Measurements from ENCODE around the gene MEAF6. TPM values are rescaled to one million over a fixed set of nuclear protein-coding genes. Genes with fewer than 3 reads are reported as not detected.

The MEAF6 gene
- total and polyA plus RNA-seq, 2 of the 4 experiments (the other 2 are of a cell fraction), result 36.2 to 40.7 TPM

GRCh38 chr1:37458551-37458950, 56.0 kb downstream of the MEAF6 start:
- CTCF ChIA-PET, result no interaction called here
- Histone ChIP-seq H4K8ac (ENCODE audit: low read depth in 2 of 2, low read length in 2 of 2) (no peak overlapping the region), H2BK15ac (ENCODE audit: low read depth, low read length) (no peak overlapping the region), H3K4me3 (ENCODE audit: insufficient read depth, low read depth, low read length) (no peak overlapping the region), H3K4me2 (ENCODE audit: low read depth, low read length) (no peak overlapping the region), H2AK9ac (replicated peaks; ENCODE audit: low read depth, low read length, poor library complexity) (no peak overlapping the region), H3K27ac (ENCODE audit: insufficient read depth, low read length) (no peak overlapping the region), H4K5ac (ENCODE audit: low read depth, low read length) (no peak overlapping the region), H3K23ac (ENCODE audit: low read depth, low read length) (no peak overlapping the region), H3K18ac (ENCODE audit: low read depth, low read length) (no peak overlapping the region), H3K56ac (ENCODE audit: extremely low read depth, insufficient read depth, low read length) (no peak overlapping the region), H3K4me1 (ENCODE audit: control insufficient read depth, insufficient read depth, low read length) (peaks cover 4% of the 10 kb centered on the region), H4K20me1 (ENCODE audit: insufficient read depth, low read length) (no peaks in the 10 kb centered on the region), H2AFZ (replicated peaks; ENCODE audit: low read length, poor library complexity) (no peak overlapping the region), H3K14ac (replicated peaks; ENCODE audit: low read depth, low read length) (no peak overlapping the region), H2BK5ac (ENCODE audit: low read depth, low read length, poor library complexity, severe bottlenecking) (no peak overlapping the region), H4K91ac (ENCODE audit: insufficient read depth, low read depth, low read length) (no peak overlapping the region), H3K4ac (ENCODE audit: low read depth, low read length) (no peak overlapping the region), H2AK5ac (ENCODE audit: low read depth, low read length) (no peak overlapping the region), H3K9ac (ENCODE audit: low read depth, low read length) (no peak overlapping the region), H2BK120ac (ENCODE audit: low read depth, low read length) (no peak overlapping the region), H3K79me1 (ENCODE audit: low read depth in 1 of 2, low read length in 2 of 2) (peaks cover 0 to 3% of the 10 kb centered on the region in 2 experiments; a peak in 1 of 4 replicates), H2BK20ac (ENCODE audit: low read depth, low read length) (no peak overlapping the region), H3K9me3 (ENCODE audit: control insufficient read depth, insufficient read depth, low read length) (no peaks in the 10 kb centered on the region), H3K27me3 (ENCODE audit: control insufficient read depth, insufficient read depth, low read length) (no peaks in the 10 kb centered on the region), H3K36me3 (ENCODE audit: control insufficient read depth, insufficient read depth, low read length) (no peaks in the 10 kb centered on the region), H3K9me1 (ENCODE audit: insufficient read depth, low read length) (no peaks in the 10 kb centered on the region)
- intact Hi-C loops (cut with micrococcal nuclease) (loop anchor here (10.0 kb wide), 1 partner anchor 116 kb away; no protein-coding TSS in a partner anchor), in situ Hi-C loops (cut with MboI; ENCODE audit: low sequenced_read_pairs) (loop anchor here (10.0 kb wide), 1 partner anchor 226 kb away; no protein-coding TSS in a partner anchor), dilution Hi-C loops (cut with HindIII; ENCODE audit: low sequenced_read_pairs, unreplicated experiment) (no loop called here)
- WGBS, 2 experiments (ENCODE audit: extremely low coverage in 2 of 2, insufficient read length in 1 of 2), result no CpG with 5 or more reads among the region's 3 CpGs
- BruUV-seq (replicated peaks), result no TSS peak
- TF ChIP-seq NFE2L2 (IDR thresholded peaks at IDR 0.05; ENCODE audit: low read depth, low read length), result no peak
- no peak for TF ChIP-seq RAD21 (IDR thresholded peaks at IDR 0.05; ENCODE audit: low read length)
- TF ChIP-seq MXI1 (IDR thresholded peaks at IDR 0.05; ENCODE audit: borderline replicate concordance, low read depth, low read length), result no peak
- TF ChIP-seq, protein P1, sequence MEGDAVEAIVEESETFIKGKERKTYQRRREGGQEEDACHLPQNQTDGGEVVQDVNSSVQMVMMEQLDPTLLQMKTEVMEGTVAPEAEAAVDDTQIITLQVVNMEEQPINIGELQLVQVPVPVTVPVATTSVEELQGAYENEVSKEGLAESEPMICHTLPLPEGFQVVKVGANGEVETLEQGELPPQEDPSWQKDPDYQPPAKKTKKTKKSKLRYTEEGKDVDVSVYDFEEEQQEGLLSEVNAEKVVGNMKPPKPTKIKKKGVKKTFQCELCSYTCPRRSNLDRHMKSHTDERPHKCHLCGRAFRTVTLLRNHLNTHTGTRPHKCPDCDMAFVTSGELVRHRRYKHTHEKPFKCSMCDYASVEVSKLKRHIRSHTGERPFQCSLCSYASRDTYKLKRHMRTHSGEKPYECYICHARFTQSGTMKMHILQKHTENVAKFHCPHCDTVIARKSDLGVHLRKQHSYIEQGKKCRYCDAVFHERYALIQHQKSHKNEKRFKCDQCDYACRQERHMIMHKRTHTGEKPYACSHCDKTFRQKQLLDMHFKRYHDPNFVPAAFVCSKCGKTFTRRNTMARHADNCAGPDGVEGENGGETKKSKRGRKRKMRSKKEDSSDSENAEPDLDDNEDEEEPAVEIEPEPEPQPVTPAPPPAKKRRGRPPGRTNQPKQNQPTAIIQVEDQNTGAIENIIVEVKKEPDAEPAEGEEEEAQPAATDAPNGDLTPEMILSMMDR (conservative IDR thresholded peaks at IDR 0.05; ENCODE audit: low read depth, low read length), result no peak
- TF ChIP-seq MAZ (IDR thresholded peaks at IDR 0.05; ENCODE audit: borderline replicate concordance, low read depth, low read length), result no peak
- no peak for TF ChIP-seq CEBPB (IDR thresholded peaks at IDR 0.05; ENCODE audit: low read depth, low read length)
- TF ChIP-seq FOS (IDR thresholded peaks at IDR 0.05; ENCODE audit: low read depth, low read length), result no peak
- TF ChIP-seq CHD1 (IDR thresholded peaks at IDR 0.05; ENCODE audit: low read depth, low read length), result no peak
- no peak for TF ChIP-seq USF2 (IDR thresholded peaks at IDR 0.05; ENCODE audit: low read depth, low read length)
- no peak for TF ChIP-seq POLR2A (IDR thresholded peaks at IDR 0.05; ENCODE audit: low read depth, low read length)
- TF ChIP-seq MAFK (IDR thresholded peaks at IDR 0.05; ENCODE audit: low read depth, low read length), result no peak
- no peak for TF ChIP-seq RCOR1 (IDR thresholded peaks at IDR 0.05; ENCODE audit: insufficient replicate concordance, low read length)
- TF ChIP-seq ELK1 (IDR thresholded peaks at IDR 0.05; ENCODE audit: borderline replicate concordance, low read depth, low read length), result no peak
- DNase-seq, result no peak
- ATAC-seq (ENCODE audit: low read depth), result no peak
- POLR2A ChIA-PET (ENCODE audit: unreplicated experiment), result no interaction called here
